GM18868 (cell line): ENCODE results near the gene SIN3A.
"Not testable (repeated sequence)": the region's sequence is repeated elsewhere in the genome, so short reads cannot be mapped to it uniquely, and the experiment has no call there.

ENCODE experiments used
- ATAC-seq: cut with Tn5 transposase; IDR thresholded peaks from one replicate; pipeline ENCODE4 v1.9.1; 2021; ENCODE audit warnings: mild to moderate bottlenecking, moderate library complexity; ENCODE audit not compliant: unreplicated experiment

Gene SIN3A

DNA sequence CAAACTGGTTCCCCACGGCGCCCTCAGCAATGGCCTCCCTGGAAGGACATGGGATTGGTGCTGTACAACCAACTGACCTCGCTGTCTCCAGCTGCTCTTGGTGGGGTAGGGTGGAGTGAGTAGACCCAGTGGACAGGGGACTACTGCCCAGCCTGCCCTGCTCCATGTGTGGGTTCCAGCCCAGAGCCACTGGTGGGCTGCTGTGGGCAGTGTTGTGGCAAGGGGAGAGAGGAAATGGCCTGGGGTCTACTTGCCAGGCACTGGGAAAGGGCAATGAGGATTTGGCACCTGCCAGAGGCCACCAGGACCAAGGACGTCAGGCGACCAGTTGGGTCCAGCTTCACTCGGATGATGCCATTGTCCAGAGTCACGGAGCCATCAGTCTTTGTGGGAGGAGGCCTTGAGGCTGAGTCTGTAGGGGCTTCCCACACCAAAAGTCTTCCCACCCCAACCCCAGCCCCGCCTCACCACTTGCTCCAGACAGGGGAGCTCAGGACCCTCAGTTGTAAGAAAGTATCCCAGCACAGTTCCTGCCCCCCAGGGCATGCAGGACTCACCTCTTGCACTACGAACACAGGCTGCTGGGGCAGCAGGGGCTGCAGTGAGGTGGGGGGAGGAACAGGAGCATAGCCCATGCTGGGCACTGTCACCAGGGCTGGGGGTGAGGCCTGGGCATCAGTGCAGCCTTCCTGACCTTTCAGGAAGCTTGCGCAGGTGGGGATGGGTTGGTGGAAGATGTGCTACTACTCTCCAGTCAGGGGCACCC, 92.5 kb downstream of the SIN3A start:
- ATAC-seq: no peak

DNA sequence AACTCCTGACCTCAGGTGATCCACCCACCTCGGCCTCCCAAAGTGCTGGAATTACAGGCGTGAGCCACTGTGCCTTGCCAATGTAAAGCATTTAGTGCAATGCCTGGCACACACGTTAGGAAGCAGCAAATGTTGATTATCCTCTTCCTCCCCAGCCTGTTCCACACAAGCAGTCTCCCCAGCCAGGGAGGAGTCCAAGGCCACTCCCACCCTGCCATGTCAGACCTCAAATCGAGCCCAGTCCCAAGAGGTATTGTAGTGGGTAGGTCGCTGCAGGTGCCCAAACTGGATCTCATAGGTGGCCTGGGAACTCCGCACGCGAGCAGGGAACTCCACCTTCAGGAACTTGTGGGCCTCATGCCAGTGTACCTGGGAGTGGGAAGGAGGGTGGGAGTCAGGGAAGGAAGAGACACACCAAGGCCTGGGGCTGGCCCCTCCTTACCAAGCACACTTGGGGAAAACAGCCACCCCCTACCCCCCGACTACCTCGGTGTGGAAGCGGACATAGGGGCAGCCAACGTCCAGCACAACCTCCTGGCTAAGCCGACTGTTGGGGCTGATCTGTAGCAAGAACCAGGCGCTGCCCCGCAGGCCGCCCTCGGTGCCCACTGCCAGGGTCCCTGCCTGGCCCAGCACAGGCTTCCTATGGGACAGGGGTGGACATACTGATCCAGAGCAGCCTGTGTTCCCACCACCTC, 93.4 kb downstream of the SIN3A start:
- no peak for ATAC-seq

DNA sequence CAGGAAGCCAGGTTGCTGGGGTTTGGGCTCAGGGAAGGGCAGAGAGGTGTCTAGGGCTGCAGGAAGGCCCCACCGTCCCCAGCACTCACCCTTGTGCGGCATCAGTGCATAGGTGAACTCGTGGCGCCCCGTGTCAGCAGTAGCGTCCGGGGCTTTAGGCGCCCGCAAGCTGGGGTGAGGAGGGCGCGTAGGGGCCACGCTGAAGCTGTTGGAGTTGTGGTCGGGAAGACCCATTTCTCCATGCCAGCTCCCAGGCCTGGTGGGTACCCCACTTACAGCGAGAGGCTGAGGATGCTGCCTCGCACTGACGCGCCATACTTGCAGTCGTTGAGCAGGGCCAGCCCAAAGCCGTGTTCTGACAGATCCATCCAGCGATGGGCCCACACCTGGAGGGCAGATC, 95.0 kb downstream of the SIN3A start:
- no peak for ATAC-seq

DNA sequence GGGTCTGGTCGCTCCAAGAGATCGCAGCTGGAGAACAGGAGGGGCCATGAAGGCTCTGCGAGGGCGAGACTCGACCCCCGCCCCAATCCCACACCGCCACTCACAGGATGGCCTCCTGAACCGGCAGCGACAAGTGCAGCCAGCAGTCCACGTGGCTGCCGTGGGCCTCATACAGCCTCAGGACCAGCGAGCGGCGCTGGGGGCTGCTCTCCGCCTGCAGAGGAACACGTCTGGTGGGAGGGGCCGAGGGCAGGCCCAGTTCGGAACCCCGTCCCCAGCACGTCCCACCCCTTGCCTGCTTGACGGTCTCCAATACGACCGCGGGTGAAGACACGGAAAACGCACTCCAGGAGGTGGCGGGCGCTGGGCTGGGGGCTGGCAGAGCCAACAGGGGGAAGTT, 95.5 kb downstream of the SIN3A start:
- no peak for ATAC-seq

DNA sequence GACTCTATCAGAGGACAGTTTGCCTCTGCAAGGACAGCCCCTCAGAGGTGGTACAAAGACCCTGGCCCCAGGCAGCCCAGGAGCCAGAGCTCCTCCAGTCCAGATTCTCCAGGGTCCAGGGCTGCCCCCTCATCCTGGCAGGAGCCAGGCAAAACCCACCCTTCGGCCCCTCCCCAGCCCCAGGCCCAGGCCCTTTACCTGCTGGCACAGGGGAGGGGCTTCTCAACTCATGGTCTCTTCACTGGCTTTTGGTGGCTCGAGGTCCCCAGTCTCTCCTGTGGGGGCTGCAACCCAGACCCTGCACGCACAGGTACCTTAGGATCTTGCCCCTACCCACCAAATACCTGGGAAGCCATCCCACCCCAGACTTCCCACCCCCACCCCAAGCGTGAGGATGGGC, 96.1 kb downstream of the SIN3A start:
- ATAC-seq: no peak

DNA sequence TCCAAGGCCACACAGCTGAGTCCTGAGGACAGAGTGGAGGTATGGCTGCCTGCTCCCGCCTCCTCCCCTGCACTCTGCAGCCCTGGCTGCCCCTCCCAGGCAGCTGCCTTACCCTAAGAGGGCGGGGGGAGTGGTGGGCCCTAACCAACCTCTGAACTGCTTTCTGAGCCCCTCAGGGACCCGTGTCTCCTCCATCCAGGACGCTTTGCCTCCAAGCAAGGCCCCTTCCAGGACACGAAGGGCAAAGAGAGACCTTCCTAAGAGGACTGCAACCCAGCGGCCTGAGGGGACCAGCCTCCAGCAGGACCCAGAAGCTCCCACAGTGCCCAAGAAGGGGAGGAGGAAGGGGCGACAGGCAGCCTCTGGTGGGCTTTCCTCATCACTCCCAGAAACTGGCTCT, 97.0 kb downstream of the SIN3A start:
- ATAC-seq: no peak

DNA sequence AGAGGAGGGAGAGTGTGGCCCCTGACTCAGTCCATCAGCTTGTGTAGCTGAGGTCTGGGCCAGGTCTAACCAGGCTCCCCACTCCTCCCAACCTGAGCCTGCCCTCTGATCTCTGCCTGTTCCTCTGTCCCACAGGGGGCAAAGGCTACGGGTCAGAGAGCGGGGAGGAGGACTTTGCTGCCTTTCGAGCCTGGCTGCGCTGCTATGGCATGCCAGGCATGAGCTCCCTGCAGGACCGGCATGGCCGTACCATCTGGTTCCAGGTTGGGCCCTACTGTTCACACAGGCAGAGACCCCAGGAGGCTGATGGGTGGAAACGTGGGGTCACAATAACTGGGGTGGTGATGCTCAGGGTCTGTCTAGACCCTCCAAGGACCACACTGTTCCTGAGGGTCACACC, 97.9 kb downstream of the SIN3A start:
- no peak for ATAC-seq

DNA sequence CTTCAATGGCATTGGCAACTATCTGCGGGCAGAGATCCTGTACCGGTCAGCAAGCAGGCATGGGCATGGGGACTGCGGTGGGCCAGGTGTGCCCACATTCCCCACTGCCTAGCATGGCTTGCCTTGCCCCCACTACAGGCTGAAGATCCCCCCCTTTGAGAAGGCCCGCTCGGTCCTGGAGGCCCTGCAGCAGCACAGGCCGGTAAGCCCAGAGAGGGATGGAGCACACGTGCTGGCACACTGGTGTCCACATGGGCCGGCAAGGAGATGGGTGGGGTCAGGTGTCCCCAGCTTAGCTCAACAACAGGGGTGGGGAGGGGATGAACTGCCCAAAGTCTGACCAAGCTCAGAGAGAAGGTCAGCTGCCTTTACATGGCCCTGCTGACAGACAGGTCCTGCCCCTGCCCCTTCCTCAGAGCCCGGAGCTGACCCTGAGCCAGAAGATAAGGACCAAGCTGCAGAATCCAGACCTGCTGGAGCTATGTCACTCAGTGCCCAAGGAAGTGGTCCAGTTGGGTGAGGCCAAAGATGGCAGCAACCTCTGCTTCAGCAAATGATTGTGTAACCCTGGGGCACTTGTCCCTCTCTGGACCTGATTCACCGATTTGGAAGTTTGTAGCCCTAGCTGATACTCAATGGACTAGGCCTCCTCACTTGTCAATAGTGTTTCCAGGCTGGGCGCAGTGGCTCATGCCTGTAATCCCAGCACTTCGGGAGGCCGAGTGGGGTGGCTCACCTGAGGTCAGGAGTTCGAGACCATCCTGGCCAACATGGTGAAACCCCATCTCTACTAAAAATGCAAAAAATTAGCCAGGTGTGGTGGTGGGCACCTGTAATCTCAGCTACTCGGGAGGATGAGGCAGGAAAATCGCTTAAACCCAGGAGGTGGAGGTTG, 99.1 kb downstream of the SIN3A start:
- ATAC-seq: no peak

DNA sequence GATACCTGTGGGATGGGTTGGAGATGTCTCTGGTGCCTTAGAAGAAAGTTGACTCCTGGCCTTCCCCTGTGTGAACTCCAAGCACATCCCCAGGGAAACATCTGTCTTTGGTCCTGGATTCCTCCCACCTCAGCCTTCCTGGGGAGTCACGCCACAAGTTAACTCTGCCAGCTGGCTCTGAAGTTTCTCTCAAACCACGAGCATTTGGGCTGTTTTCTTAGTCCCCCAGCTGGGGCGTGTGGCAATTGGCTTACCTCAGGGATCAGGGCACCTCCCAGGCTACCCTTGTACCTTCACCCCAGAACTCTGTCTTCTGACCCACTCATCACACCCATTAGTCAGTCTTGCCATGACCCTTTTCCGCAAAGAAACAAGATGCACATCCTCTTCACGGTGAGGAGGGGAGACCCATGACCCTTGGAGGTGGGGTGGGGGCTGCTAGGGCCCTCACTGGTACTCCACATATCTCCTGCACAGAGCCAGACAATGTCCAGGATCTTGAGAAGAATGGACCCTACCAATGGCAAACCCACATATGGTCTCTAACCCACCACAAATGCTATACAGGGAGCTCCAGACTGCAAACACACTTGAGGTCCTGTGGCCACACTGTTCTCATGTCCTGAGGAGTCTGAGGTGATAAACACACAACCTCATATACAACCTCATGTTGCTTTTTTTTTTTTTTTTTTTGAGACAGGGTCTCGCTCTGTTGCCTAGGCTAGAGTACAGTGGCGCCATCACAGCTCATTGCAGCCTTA, 100.7 kb downstream of the SIN3A start:
- no peak for ATAC-seq

DNA sequence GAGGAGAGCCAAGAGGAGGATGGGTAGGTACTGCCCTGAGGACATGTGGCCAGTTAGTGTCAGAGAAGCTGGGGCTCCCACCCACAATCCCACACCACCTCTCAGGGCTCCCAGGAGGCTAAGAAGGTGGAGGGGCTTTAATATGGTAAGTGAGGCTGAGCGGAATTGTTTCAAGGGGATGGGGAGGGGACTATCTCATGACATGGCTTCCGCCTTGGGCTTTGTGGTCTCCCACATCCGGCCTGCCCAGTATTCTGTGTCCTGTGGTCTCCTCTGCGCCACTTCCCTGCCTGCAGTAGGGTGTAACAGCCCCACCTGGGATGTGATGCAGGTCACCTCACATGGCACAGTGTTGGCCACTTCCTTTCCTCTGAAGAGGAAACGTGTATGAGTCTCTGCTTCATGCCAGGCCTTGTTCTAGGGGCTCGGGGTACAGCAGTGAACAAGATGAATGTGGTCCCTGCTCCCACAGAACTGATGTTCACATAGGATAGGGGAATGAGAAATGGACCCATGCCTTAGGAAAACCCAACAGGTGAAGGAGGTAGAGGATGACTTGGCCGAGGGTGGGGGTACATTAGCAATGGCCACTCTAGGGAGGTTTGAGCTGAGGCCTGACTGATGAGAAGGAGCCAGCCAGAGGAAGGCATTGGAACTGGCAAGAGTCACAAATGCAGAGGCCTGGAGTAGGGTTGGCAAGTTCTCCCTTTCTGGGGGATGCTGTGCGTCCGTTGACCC, 101.5 kb downstream of the SIN3A start:
- no peak for ATAC-seq

DNA sequence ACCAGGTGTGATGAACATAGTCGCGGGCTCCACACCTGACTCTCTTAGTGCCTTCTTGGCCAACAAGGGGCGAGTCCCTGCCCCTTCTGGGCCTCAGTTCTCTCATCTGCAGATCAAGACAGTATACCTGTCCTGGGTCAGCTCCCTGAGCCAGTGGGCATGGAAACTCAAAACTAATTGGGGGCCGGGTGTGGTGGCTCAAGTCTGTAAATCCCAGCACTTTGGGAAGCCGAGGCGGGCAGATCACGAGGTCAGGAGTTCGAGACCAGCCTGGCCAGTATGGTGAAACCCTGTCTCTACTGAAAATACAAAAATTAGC, 102.2 kb downstream of the SIN3A start:
- not testable (repeated sequence) for ATAC-seq

DNA sequence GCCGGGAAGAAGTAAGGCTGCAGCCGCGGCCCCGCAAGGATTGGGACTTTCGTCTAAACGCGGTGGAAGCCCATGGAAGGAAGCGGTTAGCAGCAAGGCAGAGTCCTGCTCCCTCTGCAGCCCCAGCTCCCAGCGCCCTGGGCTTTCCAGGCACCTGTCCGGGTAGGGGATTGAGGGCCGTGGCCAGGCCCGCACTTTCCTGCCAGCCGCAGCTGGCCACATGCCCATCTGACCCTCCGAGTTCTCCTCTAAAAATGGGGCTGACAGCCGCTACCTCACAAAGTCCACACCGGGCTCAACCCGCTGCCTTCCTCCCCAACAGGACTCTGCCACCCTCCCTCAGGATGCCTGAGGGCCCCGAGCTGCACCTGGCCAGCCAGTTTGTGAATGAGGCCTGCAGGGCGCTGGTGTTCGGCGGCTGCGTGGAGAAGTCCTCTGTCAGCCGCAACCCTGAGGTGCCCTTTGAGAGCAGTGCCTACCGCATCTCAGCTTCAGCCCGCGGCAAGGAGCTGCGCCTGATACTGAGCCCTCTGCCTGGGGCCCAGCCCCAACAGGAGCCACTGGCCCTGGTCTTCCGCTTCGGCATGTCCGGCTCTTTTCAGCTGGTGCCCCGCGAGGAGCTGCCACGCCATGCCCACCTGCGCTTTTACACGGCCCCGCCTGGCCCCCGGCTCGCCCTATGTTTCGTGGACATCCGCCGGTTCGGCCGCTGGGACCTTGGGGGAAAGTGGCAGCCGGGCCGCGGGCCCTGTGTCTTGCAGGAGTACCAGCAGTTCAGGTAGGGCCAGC, 102.7 kb downstream of the SIN3A start:
- no peak for ATAC-seq

DNA sequence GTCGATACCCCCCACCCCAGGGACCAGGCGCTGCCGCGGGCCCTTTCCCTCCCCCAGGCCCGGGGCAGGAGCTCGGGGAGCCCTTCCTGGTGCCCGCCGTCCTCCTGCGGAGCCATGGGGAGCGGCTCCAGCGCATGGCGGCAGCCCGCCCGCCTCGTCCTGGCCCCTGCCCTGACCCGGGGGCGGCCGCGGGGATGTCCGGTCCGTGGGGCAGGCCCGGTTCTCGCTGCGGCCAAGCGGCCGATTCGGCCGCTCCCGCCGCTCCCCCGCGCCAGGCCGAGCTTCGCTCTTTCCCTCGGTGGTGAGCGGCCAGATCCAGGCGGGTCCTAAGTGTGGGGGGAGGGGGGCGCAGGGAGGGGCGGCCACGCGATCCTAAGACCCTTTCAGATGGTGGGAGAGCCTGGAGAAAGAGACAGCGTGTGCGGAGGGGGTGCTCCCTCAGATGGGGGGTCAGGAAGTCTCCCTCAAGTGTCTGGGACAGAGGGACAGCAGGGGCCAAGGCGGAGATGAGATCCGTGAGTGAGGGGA, 103.4 kb downstream of the SIN3A start:
- ATAC-seq: no peak

DNA sequence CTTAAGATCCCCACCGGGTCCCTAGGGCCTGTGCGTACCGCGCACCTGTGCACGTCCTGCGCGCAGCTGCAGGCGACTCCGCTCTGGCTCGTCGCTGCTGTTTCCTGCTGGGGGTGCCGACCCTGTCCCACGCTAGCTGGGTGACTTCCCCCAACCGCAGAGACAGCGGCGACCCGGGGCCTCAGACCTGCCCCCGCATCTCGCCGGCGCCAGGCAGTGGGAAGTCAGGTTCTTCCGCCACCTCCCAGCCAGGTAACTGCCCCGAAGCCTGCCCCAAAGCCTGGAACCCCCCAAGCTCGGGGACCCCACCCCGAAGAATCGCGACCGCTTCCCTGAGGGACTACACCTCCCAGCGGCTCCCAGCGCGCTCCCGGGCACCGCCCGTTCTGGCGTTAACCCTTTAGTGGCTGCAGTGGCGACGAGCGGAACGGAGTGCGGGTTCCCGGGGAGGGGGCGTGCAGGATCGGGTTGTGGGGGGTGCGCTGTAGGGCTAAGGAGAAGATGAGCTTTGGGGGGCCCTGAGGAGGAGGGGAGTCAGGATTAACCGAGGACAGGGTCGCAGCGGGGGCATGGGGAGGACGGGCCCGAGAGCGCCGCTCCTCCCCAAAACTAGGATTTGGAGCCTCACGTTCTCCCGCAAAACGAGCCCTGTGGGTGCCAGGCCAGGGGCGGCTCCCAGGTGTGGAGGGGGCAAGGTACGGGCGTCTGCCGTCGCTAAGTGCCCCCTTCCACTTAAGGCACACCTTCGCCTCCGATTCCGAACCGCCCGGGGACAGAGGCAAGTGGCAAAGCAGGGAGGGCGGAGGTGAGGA, 104.1 kb downstream of the SIN3A start:
- peak; percentile 50 for ATAC-seq

DNA sequence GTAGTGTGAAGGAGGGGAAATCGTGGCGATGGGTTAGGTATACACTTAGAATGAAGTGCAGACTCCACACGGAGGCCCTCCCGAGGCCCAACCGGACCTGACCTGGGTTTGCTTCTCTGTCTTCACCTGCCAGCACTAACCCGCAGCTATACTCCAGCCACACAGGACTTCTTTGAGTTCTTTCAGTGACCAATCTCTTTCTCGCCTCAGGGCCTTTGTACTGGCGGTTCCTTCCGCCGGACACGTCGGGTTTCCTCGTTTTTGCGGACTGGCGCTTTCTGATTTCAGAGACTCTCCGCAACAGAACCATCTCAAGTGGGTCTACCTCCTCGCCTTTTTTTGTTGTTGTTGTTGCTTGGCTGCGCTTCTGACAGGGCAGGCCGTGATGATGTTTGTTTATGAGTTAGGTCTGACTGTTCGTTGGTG, 104.7 kb downstream of the SIN3A start, which contains the start of gene NEIL1:
Gene NEIL1 (plus strand): TSS at position 244 of the 426 bp plus-strand sequence. CDS start 1,867 bp downstream, outside the sequence.
- no peak for ATAC-seq

DNA sequence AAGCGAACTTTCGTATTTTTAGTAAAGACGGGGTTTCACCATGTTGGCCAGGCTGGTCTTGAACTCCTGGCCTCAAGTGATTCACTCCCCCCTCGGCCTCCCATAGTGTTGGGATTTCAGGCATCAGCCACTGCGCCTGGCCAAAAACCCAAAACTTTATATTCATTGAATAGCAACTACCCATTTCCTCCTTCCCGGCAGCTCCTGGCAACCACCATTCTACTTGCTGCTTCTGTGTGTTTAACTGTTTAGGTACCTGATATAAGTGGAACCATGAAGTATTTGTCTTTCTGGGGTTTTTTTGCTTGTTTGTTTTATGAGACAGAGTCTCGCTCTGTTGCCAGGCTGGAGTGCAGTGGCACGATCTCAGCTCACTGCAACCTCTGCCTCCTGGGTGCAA, 107.5 kb downstream of the SIN3A start:
- not testable (repeated sequence) for ATAC-seq

DNA sequence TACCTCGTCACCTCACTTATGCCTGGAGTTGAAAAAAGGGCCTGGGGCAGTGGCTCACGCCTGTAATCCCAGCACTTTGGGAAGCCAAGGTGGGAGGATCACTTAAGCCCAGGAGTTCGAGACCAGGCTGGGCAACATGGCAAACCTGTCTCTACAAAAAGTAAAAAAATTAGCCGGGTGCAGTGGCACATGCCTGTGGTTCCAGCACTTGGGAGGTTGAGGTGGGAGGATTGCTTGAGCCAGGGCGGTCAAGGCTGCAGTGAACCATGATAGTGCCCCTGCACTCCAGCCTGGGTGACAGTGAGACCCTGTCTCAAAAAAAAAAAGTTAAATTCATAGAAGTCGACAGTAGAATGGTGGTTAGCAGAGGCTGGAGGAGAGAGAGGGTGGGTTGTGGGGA, 109.3 kb downstream of the SIN3A start:
- ATAC-seq: no peak

DNA sequence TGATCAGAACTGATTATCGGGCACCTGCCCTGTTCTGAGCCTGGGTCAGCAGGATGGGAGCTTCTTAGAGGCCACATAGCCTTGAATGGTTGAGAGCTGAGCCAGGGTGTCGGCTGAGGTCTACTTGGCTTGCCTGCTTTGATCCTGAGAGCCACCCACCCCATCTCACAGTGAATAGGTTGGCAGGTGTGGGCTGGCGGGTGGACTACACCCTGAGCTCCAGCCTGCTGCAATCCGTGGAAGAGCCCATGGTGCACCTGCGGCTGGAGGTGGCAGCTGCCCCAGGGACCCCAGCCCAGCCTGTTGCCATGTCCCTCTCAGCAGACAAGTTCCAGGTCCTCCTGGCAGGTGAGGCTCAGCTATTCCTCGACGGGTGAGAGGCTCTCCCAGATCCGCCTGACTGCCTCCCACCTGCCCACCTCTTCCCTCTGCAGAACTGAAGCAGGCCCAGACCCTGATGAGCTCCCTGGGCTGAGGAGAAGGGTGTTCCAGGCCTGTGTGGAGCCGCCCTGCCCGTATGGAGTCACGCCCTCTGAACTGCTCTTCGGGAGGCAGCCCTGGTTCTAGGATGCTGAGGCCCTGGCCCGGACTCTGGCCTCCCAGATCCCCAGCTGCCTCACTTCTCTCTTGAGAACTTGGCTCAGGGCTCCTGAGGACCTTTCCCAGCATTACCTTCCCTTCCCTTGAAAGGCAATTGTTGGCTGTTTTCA, 111.8 kb downstream of the SIN3A start:
- ATAC-seq: no peak
